ENCODE data around the gene CLIC3.

CLIC3 gene

GRCh38 chr9:136964171-136964689 is 32.1 kb downstream of the CLIC3 start:
- H3K4me3 ChIP-seq (ENCODE audit: low read length), result no peak overlapping the region
- no CpG with 5 or more reads among the region's 22 CpGs for WGBS (ENCODE audit: insufficient coverage, insufficient read length)
- H3K4me1 ChIP-seq (ENCODE audit: control insufficient read depth, insufficient read depth, low read length), result peaks cover 5% of the 10 kb centered on the region; the same call in 1 of the 2 replicates
- H3K27me3 ChIP-seq (ENCODE audit: control insufficient read depth, insufficient read depth, low read length), result no peaks in the 10 kb centered on the region
- no peak for DNase-seq (ENCODE audit: low read depth, low spot score)
- H3K27ac ChIP-seq (ENCODE audit: low read length), result no peak overlapping the region
- no peaks in the 10 kb centered on the region for H3K36me3 ChIP-seq (ENCODE audit: control insufficient read depth, insufficient read depth, low read length)
- no peaks in the 10 kb centered on the region for H3K9me3 ChIP-seq (ENCODE audit: control insufficient read depth, insufficient read depth, low read length)

- Histone ChIP-seq H3K4me3 (ENCODE audit: low read length) (no peak overlapping the region), H3K4me1 (ENCODE audit: control insufficient read depth, insufficient read depth, low read length) (peaks cover 5% of the 10 kb centered on the region; the same call in 1 of the 2 replicates), H3K27me3 (ENCODE audit: control insufficient read depth, insufficient read depth, low read length) (no peaks in the 10 kb centered on the region), H3K9me3 (ENCODE audit: control insufficient read depth, insufficient read depth, low read length) (no peaks in the 10 kb centered on the region), H3K36me3 (ENCODE audit: control insufficient read depth, insufficient read depth, low read length) (no peaks in the 10 kb centered on the region), H3K27ac (ENCODE audit: low read length) (no peak overlapping the region)
- no peak for DNase-seq (ENCODE audit: low read depth, low spot score)
- no CpG with 5 or more reads among the region's 12 CpGs for WGBS (ENCODE audit: insufficient coverage, insufficient read length)
These were observed 32.6 kb downstream of the CLIC3 start for GRCh38 chr9:136963751-136964150.

GRCh38 chr9:136963341-136963740 is 33.0 kb downstream of the CLIC3 start:
- H3K36me3 ChIP-seq (ENCODE audit: control insufficient read depth, insufficient read depth, low read length), result no peaks in the 10 kb centered on the region
- WGBS (ENCODE audit: insufficient coverage, insufficient read length), result no CpG with 5 or more reads among the region's 15 CpGs
- H3K4me1 ChIP-seq (ENCODE audit: control insufficient read depth, insufficient read depth, low read length), result peaks cover 5% of the 10 kb centered on the region; the same call in 1 of the 2 replicates

GRCh38 chr9:136962701-136963248 is 33.6 kb downstream of the CLIC3 start:
- no peaks in the 10 kb centered on the region for H3K36me3 ChIP-seq (ENCODE audit: control insufficient read depth, insufficient read depth, low read length)
- WGBS (ENCODE audit: insufficient coverage, insufficient read length), result no CpG with 5 or more reads among the region's 11 CpGs

More at GRCh38 chr9:136963341-136963740, 33.0 kb downstream of the CLIC3 start:
- H3K27me3 ChIP-seq (ENCODE audit: control insufficient read depth, insufficient read depth, low read length), result no peaks in the 10 kb centered on the region
- no peak for DNase-seq (ENCODE audit: low read depth, low spot score)
- no peaks in the 10 kb centered on the region for H3K9me3 ChIP-seq (ENCODE audit: control insufficient read depth, insufficient read depth, low read length)
- no peak overlapping the region for H3K27ac ChIP-seq (ENCODE audit: low read length)
- no peak overlapping the region for H3K4me3 ChIP-seq (ENCODE audit: low read length)

GRCh38 chr9:136962163-136962562 is 34.2 kb downstream of the CLIC3 start:
- H3K4me3 ChIP-seq (ENCODE audit: low read length), result no peak overlapping the region
- WGBS (ENCODE audit: insufficient coverage, insufficient read length), result no CpG with 5 or more reads among the region's 9 CpGs

More at GRCh38 chr9:136962701-136963248, 33.6 kb downstream of the CLIC3 start:
- H3K4me3 ChIP-seq (ENCODE audit: low read length), result no peak overlapping the region
- H3K9me3 ChIP-seq (ENCODE audit: control insufficient read depth, insufficient read depth, low read length), result no peaks in the 10 kb centered on the region
- DNase-seq (ENCODE audit: low read depth, low spot score), result no peak
- H3K4me1 ChIP-seq (ENCODE audit: control insufficient read depth, insufficient read depth, low read length), result peaks cover 5% of the 10 kb centered on the region; the same call in 1 of the 2 replicates
- H3K27me3 ChIP-seq (ENCODE audit: control insufficient read depth, insufficient read depth, low read length), result no peaks in the 10 kb centered on the region
- no peak overlapping the region for H3K27ac ChIP-seq (ENCODE audit: low read length)

GRCh38 chr9:136961279-136962065 is 34.9 kb downstream of the CLIC3 start:
- Histone ChIP-seq H3K4me3 (ENCODE audit: low read length) (no peak overlapping the region), H3K4me1 (ENCODE audit: control insufficient read depth, insufficient read depth, low read length) (peaks cover 5% of the 10 kb centered on the region; the same call in 1 of the 2 replicates), H3K36me3 (ENCODE audit: control insufficient read depth, insufficient read depth, low read length) (no peaks in the 10 kb centered on the region), H3K27me3 (ENCODE audit: control insufficient read depth, insufficient read depth, low read length) (no peaks in the 10 kb centered on the region), H3K27ac (ENCODE audit: low read length) (no peak overlapping the region), H3K9me3 (ENCODE audit: control insufficient read depth, insufficient read depth, low read length) (no peaks in the 10 kb centered on the region)
- WGBS (ENCODE audit: insufficient coverage, insufficient read length), result no CpG with 5 or more reads among the region's 23 CpGs
- no peak for DNase-seq (ENCODE audit: low read depth, low spot score)

More at GRCh38 chr9:136962163-136962562, 34.2 kb downstream of the CLIC3 start:
- no peak for DNase-seq (ENCODE audit: low read depth, low spot score)
- Histone ChIP-seq H3K27ac (ENCODE audit: low read length) (no peak overlapping the region), H3K4me1 (ENCODE audit: control insufficient read depth, insufficient read depth, low read length) (peaks cover 5% of the 10 kb centered on the region; the same call in 1 of the 2 replicates), H3K9me3 (ENCODE audit: control insufficient read depth, insufficient read depth, low read length) (no peaks in the 10 kb centered on the region), H3K36me3 (ENCODE audit: control insufficient read depth, insufficient read depth, low read length) (no peaks in the 10 kb centered on the region), H3K27me3 (ENCODE audit: control insufficient read depth, insufficient read depth, low read length) (no peaks in the 10 kb centered on the region)

- Histone ChIP-seq H3K27me3 (ENCODE audit: control insufficient read depth, insufficient read depth, low read length) (no peaks in the 10 kb centered on the region), H3K9me3 (ENCODE audit: control insufficient read depth, insufficient read depth, low read length) (no peaks in the 10 kb centered on the region), H3K27ac (ENCODE audit: low read length) (no peak overlapping the region), H3K4me1 (ENCODE audit: control insufficient read depth, insufficient read depth, low read length) (peaks cover 3% of the 10 kb centered on the region; the same call in 1 of the 2 replicates), H3K4me3 (ENCODE audit: low read length) (no peak overlapping the region), H3K36me3 (ENCODE audit: control insufficient read depth, insufficient read depth, low read length) (no peaks in the 10 kb centered on the region)
- no CpG with 5 or more reads among the region's 15 CpGs for WGBS (ENCODE audit: insufficient coverage, insufficient read length)
- no peak for DNase-seq (ENCODE audit: low read depth, low spot score)
These were observed 35.5 kb downstream of the CLIC3 start for GRCh38 chr9:136960938-136961275.

GRCh38 chr9:136960212-136960937 is 36.0 kb downstream of the CLIC3 start:
- no CpG with 5 or more reads among the region's 19 CpGs for WGBS (ENCODE audit: insufficient coverage, insufficient read length)
- no peak overlapping the region for H3K27ac ChIP-seq (ENCODE audit: low read length)
- H3K36me3 ChIP-seq (ENCODE audit: control insufficient read depth, insufficient read depth, low read length), result no peaks in the 10 kb centered on the region
- no peak overlapping the region for H3K4me3 ChIP-seq (ENCODE audit: low read length)
- H3K9me3 ChIP-seq (ENCODE audit: control insufficient read depth, insufficient read depth, low read length), result no peaks in the 10 kb centered on the region
- no peaks in the 10 kb centered on the region for H3K4me1 ChIP-seq (ENCODE audit: control insufficient read depth, insufficient read depth, low read length)
- DNase-seq (ENCODE audit: low read depth, low spot score), result no peak
- no peaks in the 10 kb centered on the region for H3K27me3 ChIP-seq (ENCODE audit: control insufficient read depth, insufficient read depth, low read length)

- WGBS (ENCODE audit: insufficient coverage, insufficient read length), result no CpG with 5 or more reads among the region's 28 CpGs
- Histone ChIP-seq H3K4me3 (ENCODE audit: low read length) (no peak overlapping the region), H3K27ac (ENCODE audit: low read length) (no peak overlapping the region), H3K9me3 (ENCODE audit: control insufficient read depth, insufficient read depth, low read length) (no peaks in the 10 kb centered on the region), H3K4me1 (ENCODE audit: control insufficient read depth, insufficient read depth, low read length) (no peaks in the 10 kb centered on the region), H3K36me3 (ENCODE audit: control insufficient read depth, insufficient read depth, low read length) (no peaks in the 10 kb centered on the region; the same call in 1 of the 2 replicates), H3K27me3 (ENCODE audit: control insufficient read depth, insufficient read depth, low read length) (no peaks in the 10 kb centered on the region)
- no peak for DNase-seq (ENCODE audit: low read depth, low spot score)
These were observed 37.2 kb downstream of the CLIC3 start for GRCh38 chr9:136958898-136959850.

Measured in iPS DF 6.9 (cell line).